Subcutaneous adipose tissue (tissue), 4 donors: Measurements from ENCODE around the gene SLC2A9. TPM values are rescaled to one million over a fixed set of nuclear protein-coding genes. Genes with fewer than 3 reads are reported as not detected.

ENCODE experiments used
- total RNA-seq, 4 donors: library from RNA; depleted of rRNA; stranded (reverse); fragments of >200 nt; gene quantifications; one replicate each; pipeline ENCODE4 v1.1.0, GENCODE V29; 2016
- TF ChIP-seq, protein P1 (sequence below): fragments of 450-650 bp; IDR thresholded peaks from one replicate; pipeline ENCODE4 v1.5.1; 2016; ENCODE audit warnings: low read depth, mild to moderate bottlenecking, control low read depth, antibody characterized with exemption, moderate library complexity

Gene SLC2A9
- total RNA-seq, 4 donors from 2014 or later: 4.6 to 15.8 (median 7.8) TPM

GRCh38 chr4:9947168-9948062, 73.9 kb downstream of the SLC2A9 start:
- TF ChIP-seq, protein P1, sequence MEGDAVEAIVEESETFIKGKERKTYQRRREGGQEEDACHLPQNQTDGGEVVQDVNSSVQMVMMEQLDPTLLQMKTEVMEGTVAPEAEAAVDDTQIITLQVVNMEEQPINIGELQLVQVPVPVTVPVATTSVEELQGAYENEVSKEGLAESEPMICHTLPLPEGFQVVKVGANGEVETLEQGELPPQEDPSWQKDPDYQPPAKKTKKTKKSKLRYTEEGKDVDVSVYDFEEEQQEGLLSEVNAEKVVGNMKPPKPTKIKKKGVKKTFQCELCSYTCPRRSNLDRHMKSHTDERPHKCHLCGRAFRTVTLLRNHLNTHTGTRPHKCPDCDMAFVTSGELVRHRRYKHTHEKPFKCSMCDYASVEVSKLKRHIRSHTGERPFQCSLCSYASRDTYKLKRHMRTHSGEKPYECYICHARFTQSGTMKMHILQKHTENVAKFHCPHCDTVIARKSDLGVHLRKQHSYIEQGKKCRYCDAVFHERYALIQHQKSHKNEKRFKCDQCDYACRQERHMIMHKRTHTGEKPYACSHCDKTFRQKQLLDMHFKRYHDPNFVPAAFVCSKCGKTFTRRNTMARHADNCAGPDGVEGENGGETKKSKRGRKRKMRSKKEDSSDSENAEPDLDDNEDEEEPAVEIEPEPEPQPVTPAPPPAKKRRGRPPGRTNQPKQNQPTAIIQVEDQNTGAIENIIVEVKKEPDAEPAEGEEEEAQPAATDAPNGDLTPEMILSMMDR: no peak

DNA sequence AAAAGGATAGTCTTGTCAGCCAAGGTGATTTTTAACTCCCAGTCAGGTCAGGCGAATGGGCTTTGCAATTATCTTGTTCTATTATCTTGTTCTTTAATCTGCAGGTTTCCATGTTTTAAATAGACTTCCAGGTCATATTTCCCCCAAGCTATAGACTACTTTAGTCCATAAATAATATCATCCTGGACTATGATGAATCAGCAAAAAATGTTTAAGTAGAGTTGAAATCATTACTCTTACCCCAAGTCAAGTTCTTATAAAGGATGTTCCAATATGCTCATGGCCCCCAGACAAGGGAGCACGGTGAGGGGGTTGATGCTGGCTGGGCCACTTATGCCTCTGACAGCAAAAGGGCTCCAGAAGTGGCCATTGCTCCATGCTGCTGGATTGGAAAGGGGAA, 75.1 kb downstream of the SLC2A9 start:
- TF ChIP-seq, protein P1: no peak

- TF ChIP-seq, protein P1: no peak
These were observed 76.6 kb downstream of the SLC2A9 start for GRCh38 chr4:9944431-9945425.

- TF ChIP-seq, protein P1: no peak
These were observed 77.5 kb downstream of the SLC2A9 start for GRCh38 chr4:9943761-9944160.

DNA sequence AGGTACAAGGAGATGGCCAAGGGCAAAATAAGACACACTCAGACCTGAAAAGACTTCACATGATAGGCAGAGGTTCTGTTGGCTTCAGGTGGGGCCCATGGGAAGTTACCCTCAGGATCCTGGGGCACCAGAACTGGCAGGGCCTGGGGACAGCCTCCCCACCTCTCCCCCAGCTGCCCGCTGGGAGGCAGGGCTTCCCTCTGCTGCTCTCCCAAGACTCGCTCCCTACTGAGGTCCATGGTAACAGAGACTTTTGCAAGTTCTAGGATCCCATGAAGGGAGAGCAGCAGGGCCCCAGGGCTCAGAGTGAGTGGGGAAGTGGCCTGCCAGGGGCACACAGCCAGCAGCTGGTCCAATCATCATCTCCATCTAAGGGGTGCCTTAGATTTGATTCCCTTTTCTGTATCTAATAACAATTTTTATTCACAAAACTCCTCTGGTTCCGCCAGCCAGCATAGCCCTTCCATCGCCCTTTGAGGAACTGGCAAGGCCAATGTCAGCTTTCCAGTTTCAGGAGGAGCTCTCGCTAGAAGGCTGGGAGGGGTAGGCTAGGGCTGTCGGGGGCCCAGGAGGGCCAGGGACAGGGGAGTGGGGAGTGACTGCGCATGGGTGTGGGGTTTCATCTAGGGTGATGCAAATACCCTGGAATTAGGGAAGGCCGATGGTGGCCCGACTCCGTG, 78.2 kb downstream of the SLC2A9 start:
- TF ChIP-seq, protein P1: no peak

- TF ChIP-seq, protein P1: no peak
These were observed 79.2 kb downstream of the SLC2A9 start for GRCh38 chr4:9942139-9942538.
